Mammary epithelial cell (primary cell): ENCODE results near the gene NMD3.
"Not testable (repeated sequence)": the region's sequence is repeated elsewhere in the genome, so short reads cannot be mapped to it uniquely, and the experiment has no call there.

Experiments used
- EZH2 ChIP-seq: IDR thresholded peaks from 2 replicates; pipeline ENCODE4 v1.6.1; 2012; ENCODE audit warnings: low read length, inconsistent platforms, borderline replicate concordance
- TF ChIP-seq, protein P1 (sequence below), 2 donors: IDR thresholded peaks in 1 of 2; conservative IDR thresholded peaks in 1 of 2; 2 replicates each; pipeline ENCODE4 v1.5.1; 2011 to 2012; ENCODE audit warnings: inconsistent platforms in 2 of 2, low read length in 2 of 2, mild to moderate bottlenecking in 2 of 2, control low read depth in 1 of 2, low read depth in 1 of 2; ENCODE audit not compliant: insufficient read depth in 1 of 2; ENCODE audit errors: extremely low read depth in 1 of 2

DNA sequence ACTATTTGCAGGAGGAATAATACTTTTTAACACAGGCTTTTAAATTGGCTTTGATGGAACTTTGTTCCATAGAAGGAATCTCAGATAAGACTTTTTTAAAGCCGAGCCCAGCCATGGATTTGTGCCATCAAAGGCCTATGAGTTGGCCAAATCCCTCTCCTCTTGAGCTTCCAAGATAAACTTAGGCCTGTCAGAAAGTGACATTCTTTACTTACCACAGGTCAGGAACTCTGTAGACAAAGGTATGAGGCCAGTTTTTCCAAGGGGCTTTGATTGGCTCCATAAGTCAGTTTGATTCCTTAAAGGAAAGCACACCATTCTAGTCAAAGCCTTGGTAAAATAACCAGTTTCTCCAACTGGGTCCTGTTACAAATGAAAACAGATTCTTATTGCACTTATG, 39.7 kb upstream of the NMD3 start:
- TF ChIP-seq, protein P1, sequence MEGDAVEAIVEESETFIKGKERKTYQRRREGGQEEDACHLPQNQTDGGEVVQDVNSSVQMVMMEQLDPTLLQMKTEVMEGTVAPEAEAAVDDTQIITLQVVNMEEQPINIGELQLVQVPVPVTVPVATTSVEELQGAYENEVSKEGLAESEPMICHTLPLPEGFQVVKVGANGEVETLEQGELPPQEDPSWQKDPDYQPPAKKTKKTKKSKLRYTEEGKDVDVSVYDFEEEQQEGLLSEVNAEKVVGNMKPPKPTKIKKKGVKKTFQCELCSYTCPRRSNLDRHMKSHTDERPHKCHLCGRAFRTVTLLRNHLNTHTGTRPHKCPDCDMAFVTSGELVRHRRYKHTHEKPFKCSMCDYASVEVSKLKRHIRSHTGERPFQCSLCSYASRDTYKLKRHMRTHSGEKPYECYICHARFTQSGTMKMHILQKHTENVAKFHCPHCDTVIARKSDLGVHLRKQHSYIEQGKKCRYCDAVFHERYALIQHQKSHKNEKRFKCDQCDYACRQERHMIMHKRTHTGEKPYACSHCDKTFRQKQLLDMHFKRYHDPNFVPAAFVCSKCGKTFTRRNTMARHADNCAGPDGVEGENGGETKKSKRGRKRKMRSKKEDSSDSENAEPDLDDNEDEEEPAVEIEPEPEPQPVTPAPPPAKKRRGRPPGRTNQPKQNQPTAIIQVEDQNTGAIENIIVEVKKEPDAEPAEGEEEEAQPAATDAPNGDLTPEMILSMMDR (conservative IDR thresholded peaks at IDR 0.05 in 1 of 2, IDR thresholded peaks at IDR 0.05 in 1 of 2; ENCODE audit: extremely low read depth in 1 of 2, insufficient read depth in 1 of 2, low read depth in 1 of 2, low read length in 2 of 2), result not testable (repeated sequence)
- TF ChIP-seq EZH2, result not testable (repeated sequence)
